Neural progenitor cell (in vitro differentiated cells): ENCODE measurements around the gene ERC2.

Experiments used
- EZH2 ChIP-seq: fragments of 200-600 bp; sonication (generic); IDR thresholded peaks from 2 replicates; pipeline ENCODE4 v1.6.1; 2017; ENCODE audit warnings: antibody characterized with exemption, mild to moderate bottlenecking, moderate library complexity
- EZH2phosphoT487 ChIP-seq: fragments of 200-600 bp; sonication (generic); IDR thresholded peaks from 2 replicates; pipeline ENCODE4 v1.6.1; 2017; ENCODE audit warnings: antibody characterized with exemption
- TF ChIP-seq, protein P1 (sequence below): fragments of 200-600 bp; sonication (generic); IDR thresholded peaks from 2 replicates; pipeline ENCODE4 v1.5.1; 2017; ENCODE audit warnings: antibody characterized with exemption, mild to moderate bottlenecking

DNA sequence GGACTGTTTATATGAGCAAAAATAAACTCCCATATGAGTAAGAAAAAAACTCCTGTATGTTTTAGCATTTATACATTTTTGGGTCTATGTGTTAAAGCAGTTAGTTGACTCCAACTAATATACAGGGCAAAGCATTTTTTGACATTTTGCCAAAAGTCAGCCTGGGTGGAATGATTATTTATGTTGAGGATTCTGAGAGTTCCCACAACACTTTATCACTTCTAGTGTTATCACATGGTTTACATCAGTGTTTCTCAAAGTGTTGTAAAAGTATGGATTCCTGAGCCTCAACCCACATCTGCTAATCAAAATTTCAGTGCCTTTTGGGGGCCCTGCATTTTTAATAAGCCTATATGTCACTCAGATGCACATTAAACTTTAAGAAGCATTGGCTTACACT, 643.9 kb downstream of the ERC2 start:
- TF ChIP-seq, protein P1, sequence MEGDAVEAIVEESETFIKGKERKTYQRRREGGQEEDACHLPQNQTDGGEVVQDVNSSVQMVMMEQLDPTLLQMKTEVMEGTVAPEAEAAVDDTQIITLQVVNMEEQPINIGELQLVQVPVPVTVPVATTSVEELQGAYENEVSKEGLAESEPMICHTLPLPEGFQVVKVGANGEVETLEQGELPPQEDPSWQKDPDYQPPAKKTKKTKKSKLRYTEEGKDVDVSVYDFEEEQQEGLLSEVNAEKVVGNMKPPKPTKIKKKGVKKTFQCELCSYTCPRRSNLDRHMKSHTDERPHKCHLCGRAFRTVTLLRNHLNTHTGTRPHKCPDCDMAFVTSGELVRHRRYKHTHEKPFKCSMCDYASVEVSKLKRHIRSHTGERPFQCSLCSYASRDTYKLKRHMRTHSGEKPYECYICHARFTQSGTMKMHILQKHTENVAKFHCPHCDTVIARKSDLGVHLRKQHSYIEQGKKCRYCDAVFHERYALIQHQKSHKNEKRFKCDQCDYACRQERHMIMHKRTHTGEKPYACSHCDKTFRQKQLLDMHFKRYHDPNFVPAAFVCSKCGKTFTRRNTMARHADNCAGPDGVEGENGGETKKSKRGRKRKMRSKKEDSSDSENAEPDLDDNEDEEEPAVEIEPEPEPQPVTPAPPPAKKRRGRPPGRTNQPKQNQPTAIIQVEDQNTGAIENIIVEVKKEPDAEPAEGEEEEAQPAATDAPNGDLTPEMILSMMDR: no peak
- no peak for TF ChIP-seq EZH2phosphoT487
- TF ChIP-seq EZH2: no peak
